Loucy (cell line): ENCODE data around the gene BRD3OS.
"Not testable (repeated sequence)": the region's sequence is repeated elsewhere in the genome, so short reads cannot be mapped to it uniquely, and the experiment has no call there.

Source experiments
- EZH2phosphoT487 ChIP-seq: fragments of 200-600 bp; IDR thresholded peaks from 2 replicates; pipeline ENCODE4 v1.6.1; 2018; ENCODE audit warnings: antibody characterized with exemption, mild to moderate bottlenecking, moderate library complexity, borderline replicate concordance
- TF ChIP-seq, protein P1 (sequence below): fragments of 200-600 bp; sonication (generic); conservative IDR thresholded peaks from 2 replicates; pipeline ENCODE4 v1.5.1; 2014; ENCODE audit warnings: mild to moderate bottlenecking, antibody characterized with exemption, low read length

DNA sequence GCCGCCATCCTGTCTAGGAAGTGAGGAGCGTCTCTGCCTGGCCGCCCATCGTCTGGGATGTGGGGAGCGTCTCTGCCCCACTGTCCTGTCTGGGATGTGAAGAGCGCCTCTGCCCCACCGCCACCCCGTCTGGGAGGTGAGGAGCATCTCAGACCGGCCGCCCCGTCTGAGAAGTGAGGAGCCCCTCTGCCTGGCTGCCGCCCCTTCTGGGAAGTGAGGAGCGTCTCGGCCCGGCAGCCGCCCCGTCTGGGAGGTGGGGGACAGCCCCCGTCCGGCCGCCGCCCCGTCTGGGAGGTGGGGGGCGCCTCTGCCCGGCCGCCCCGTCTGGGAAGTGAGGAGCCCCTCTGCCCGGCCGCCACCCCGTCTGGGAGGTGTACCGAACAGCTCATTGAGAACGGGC lies 50.4 kb downstream of the BRD3OS start:
- TF ChIP-seq, protein P1, sequence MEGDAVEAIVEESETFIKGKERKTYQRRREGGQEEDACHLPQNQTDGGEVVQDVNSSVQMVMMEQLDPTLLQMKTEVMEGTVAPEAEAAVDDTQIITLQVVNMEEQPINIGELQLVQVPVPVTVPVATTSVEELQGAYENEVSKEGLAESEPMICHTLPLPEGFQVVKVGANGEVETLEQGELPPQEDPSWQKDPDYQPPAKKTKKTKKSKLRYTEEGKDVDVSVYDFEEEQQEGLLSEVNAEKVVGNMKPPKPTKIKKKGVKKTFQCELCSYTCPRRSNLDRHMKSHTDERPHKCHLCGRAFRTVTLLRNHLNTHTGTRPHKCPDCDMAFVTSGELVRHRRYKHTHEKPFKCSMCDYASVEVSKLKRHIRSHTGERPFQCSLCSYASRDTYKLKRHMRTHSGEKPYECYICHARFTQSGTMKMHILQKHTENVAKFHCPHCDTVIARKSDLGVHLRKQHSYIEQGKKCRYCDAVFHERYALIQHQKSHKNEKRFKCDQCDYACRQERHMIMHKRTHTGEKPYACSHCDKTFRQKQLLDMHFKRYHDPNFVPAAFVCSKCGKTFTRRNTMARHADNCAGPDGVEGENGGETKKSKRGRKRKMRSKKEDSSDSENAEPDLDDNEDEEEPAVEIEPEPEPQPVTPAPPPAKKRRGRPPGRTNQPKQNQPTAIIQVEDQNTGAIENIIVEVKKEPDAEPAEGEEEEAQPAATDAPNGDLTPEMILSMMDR = not testable (repeated sequence)
- TF ChIP-seq EZH2phosphoT487 = not testable (repeated sequence)
